Measurements from ENCODE around the gene RBMS3.

Gene RBMS3

GRCh38 chr3:29311795-29312194 lies 30.9 kb downstream of the RBMS3 start:
- H3K79me2 ChIP-seq (ENCODE audit: control insufficient read depth, insufficient read depth, low read length, unreplicated experiment) = peaks cover 70% of the 10 kb centered on the region
- H3K27ac ChIP-seq (ENCODE audit: low read depth, low read length) = no peak overlapping the region
- H3K4me3 ChIP-seq (ENCODE audit: low read depth, low read length) = no peak overlapping the region

GRCh38 chr3:29312395-29312794 lies 31.5 kb downstream of the RBMS3 start:
- no peak overlapping the region for H3K4me3 ChIP-seq (ENCODE audit: low read depth, low read length)
- peaks cover 22% of the 10 kb centered on the region for H3K4me1 ChIP-seq (ENCODE audit: control insufficient read depth, insufficient read depth, low read length, unreplicated experiment)
- H3K27ac ChIP-seq (ENCODE audit: low read depth, low read length) = no peak overlapping the region
- peaks cover 76% of the 10 kb centered on the region for H3K79me2 ChIP-seq (ENCODE audit: control insufficient read depth, insufficient read depth, low read length, unreplicated experiment)
- no peaks in the 10 kb centered on the region for H3K27me3 ChIP-seq (ENCODE audit: insufficient read depth, low read length)
- H2AFZ ChIP-seq (ENCODE audit: low read length, unreplicated experiment) = no peak overlapping the region
- 0 out of 2 replicates have a peak, but pooled peaks cover 2% of the 10 kb centered on the region for H3K36me3 ChIP-seq (ENCODE audit: insufficient read depth, low read length)

More at GRCh38 chr3:29311795-29312194, 30.9 kb downstream of the RBMS3 start:
- Histone ChIP-seq H3K27me3 (ENCODE audit: insufficient read depth, low read length) (no peaks in the 10 kb centered on the region), H3K36me3 (ENCODE audit: insufficient read depth, low read length) (0 out of 2 replicates have a peak, but pooled peaks cover 2% of the 10 kb centered on the region), H3K4me1 (ENCODE audit: control insufficient read depth, insufficient read depth, low read length, unreplicated experiment) (peaks cover 22% of the 10 kb centered on the region), H2AFZ (ENCODE audit: low read length, unreplicated experiment) (no peak overlapping the region)

GRCh38 chr3:29312960-29313452 lies 32.1 kb downstream of the RBMS3 start:
- Histone ChIP-seq H3K79me2 (ENCODE audit: control insufficient read depth, insufficient read depth, low read length, unreplicated experiment) (peaks cover 79% of the 10 kb centered on the region), H3K27ac (ENCODE audit: low read depth, low read length) (no peak overlapping the region)

GRCh38 chr3:29313981-29314726 lies 33.3 kb downstream of the RBMS3 start:
- Histone ChIP-seq H3K79me2 (ENCODE audit: control insufficient read depth, insufficient read depth, low read length, unreplicated experiment) (peaks cover 88% of the 10 kb centered on the region), H3K27me3 (ENCODE audit: insufficient read depth, low read length) (no peaks in the 10 kb centered on the region), H3K27ac (ENCODE audit: low read depth, low read length) (no peak overlapping the region), H3K36me3 (ENCODE audit: insufficient read depth, low read length) (0 out of 2 replicates have a peak, but pooled peaks cover 2% of the 10 kb centered on the region), H3K4me1 (ENCODE audit: control insufficient read depth, insufficient read depth, low read length, unreplicated experiment) (peaks cover 22% of the 10 kb centered on the region), H2AFZ (ENCODE audit: low read length, unreplicated experiment) (no peak overlapping the region), H3K4me3 (ENCODE audit: low read depth, low read length) (no peak overlapping the region)

More at GRCh38 chr3:29312960-29313452, 32.1 kb downstream of the RBMS3 start:
- H3K4me1 ChIP-seq (ENCODE audit: control insufficient read depth, insufficient read depth, low read length, unreplicated experiment) = peaks cover 22% of the 10 kb centered on the region
- no peak overlapping the region for H3K4me3 ChIP-seq (ENCODE audit: low read depth, low read length)
- H3K36me3 ChIP-seq (ENCODE audit: insufficient read depth, low read length) = 0 out of 2 replicates have a peak, but pooled peaks cover 2% of the 10 kb centered on the region
- H2AFZ ChIP-seq (ENCODE audit: low read length, unreplicated experiment) = no peak overlapping the region
- no peaks in the 10 kb centered on the region for H3K27me3 ChIP-seq (ENCODE audit: insufficient read depth, low read length)

- Histone ChIP-seq H3K4me1 (ENCODE audit: control insufficient read depth, insufficient read depth, low read length, unreplicated experiment) (peaks cover 24% of the 10 kb centered on the region), H3K4me3 (ENCODE audit: low read depth, low read length) (no peak overlapping the region), H3K27me3 (ENCODE audit: insufficient read depth, low read length) (no peaks in the 10 kb centered on the region), H2AFZ (ENCODE audit: low read length, unreplicated experiment) (no peak overlapping the region), H3K79me2 (ENCODE audit: control insufficient read depth, insufficient read depth, low read length, unreplicated experiment) (peaks cover 90% of the 10 kb centered on the region), H3K27ac (ENCODE audit: low read depth, low read length) (no peak overlapping the region), H3K36me3 (ENCODE audit: insufficient read depth, low read length) (0 out of 2 replicates have a peak, but pooled peaks cover 2% of the 10 kb centered on the region)
These were observed 33.8 kb downstream of the RBMS3 start for GRCh38 chr3:29314727-29315088.

GRCh38 chr3:29317659-29318173 lies 36.8 kb downstream of the RBMS3 start:
- no peak overlapping the region for H3K4me3 ChIP-seq (ENCODE audit: low read depth, low read length)
- 0 out of 2 replicates have a peak, but pooled peaks cover 2% of the 10 kb centered on the region for H3K36me3 ChIP-seq (ENCODE audit: insufficient read depth, low read length)
- peaks cover 28% of the 10 kb centered on the region for H3K4me1 ChIP-seq (ENCODE audit: control insufficient read depth, insufficient read depth, low read length, unreplicated experiment)
- H2AFZ ChIP-seq (ENCODE audit: low read length, unreplicated experiment) = no peak overlapping the region
- peaks cover 86% of the 10 kb centered on the region for H3K79me2 ChIP-seq (ENCODE audit: control insufficient read depth, insufficient read depth, low read length, unreplicated experiment)
- H3K27ac ChIP-seq (ENCODE audit: low read depth, low read length) = no peak overlapping the region
- H3K27me3 ChIP-seq (ENCODE audit: insufficient read depth, low read length) = no peaks in the 10 kb centered on the region

GRCh38 chr3:29318251-29318650 lies 37.4 kb downstream of the RBMS3 start:
- Histone ChIP-seq H2AFZ (ENCODE audit: low read length, unreplicated experiment) (no peak overlapping the region), H3K4me3 (ENCODE audit: low read depth, low read length) (no peak overlapping the region), H3K79me2 (ENCODE audit: control insufficient read depth, insufficient read depth, low read length, unreplicated experiment) (peaks cover 84% of the 10 kb centered on the region), H3K27me3 (ENCODE audit: insufficient read depth, low read length) (no peaks in the 10 kb centered on the region), H3K27ac (ENCODE audit: low read depth, low read length) (no peak overlapping the region), H3K4me1 (ENCODE audit: control insufficient read depth, insufficient read depth, low read length, unreplicated experiment) (peaks cover 29% of the 10 kb centered on the region), H3K36me3 (ENCODE audit: insufficient read depth, low read length) (no peaks in the 10 kb centered on the region)

- Histone ChIP-seq H3K4me1 (ENCODE audit: control insufficient read depth, insufficient read depth, low read length, unreplicated experiment) (peaks cover 33% of the 10 kb centered on the region), H3K27ac (ENCODE audit: low read depth, low read length) (no peak overlapping the region), H3K79me2 (ENCODE audit: control insufficient read depth, insufficient read depth, low read length, unreplicated experiment) (peaks cover 76% of the 10 kb centered on the region), H3K36me3 (ENCODE audit: insufficient read depth, low read length) (no peaks in the 10 kb centered on the region), H3K4me3 (ENCODE audit: low read depth, low read length) (no peak overlapping the region), H3K27me3 (ENCODE audit: insufficient read depth, low read length) (no peaks in the 10 kb centered on the region), H2AFZ (ENCODE audit: low read length, unreplicated experiment) (no peak overlapping the region)
These were observed 38.4 kb downstream of the RBMS3 start for GRCh38 chr3:29319262-29319661.

- Histone ChIP-seq H3K36me3 (ENCODE audit: insufficient read depth, low read length) (no peaks in the 10 kb centered on the region), H3K4me1 (ENCODE audit: control insufficient read depth, insufficient read depth, low read length, unreplicated experiment) (peaks cover 33% of the 10 kb centered on the region), H3K4me3 (ENCODE audit: low read depth, low read length) (peak overlapping the region; percentile 43), H3K27ac (ENCODE audit: low read depth, low read length) (no peak overlapping the region), H3K27me3 (ENCODE audit: insufficient read depth, low read length) (no peaks in the 10 kb centered on the region), H2AFZ (ENCODE audit: low read length, unreplicated experiment) (no peak overlapping the region), H3K79me2 (ENCODE audit: control insufficient read depth, insufficient read depth, low read length, unreplicated experiment) (peaks cover 71% of the 10 kb centered on the region)
These were observed 38.9 kb downstream of the RBMS3 start for GRCh38 chr3:29319798-29320197.

- no peak overlapping the region for H3K27ac ChIP-seq (ENCODE audit: low read depth, low read length)
- no peak overlapping the region for H3K4me3 ChIP-seq (ENCODE audit: low read depth, low read length)
- no peaks in the 10 kb centered on the region for H3K27me3 ChIP-seq (ENCODE audit: insufficient read depth, low read length)
- peaks cover 8% of the 10 kb centered on the region; the same call in 1 of the 2 replicates for H3K36me3 ChIP-seq (ENCODE audit: insufficient read depth, low read length)
- H3K4me1 ChIP-seq (ENCODE audit: control insufficient read depth, insufficient read depth, low read length, unreplicated experiment) = peaks cover 35% of the 10 kb centered on the region
- peak overlapping the region; percentile 22 for H2AFZ ChIP-seq (ENCODE audit: low read length, unreplicated experiment)
- H3K79me2 ChIP-seq (ENCODE audit: control insufficient read depth, insufficient read depth, low read length, unreplicated experiment) = peaks cover 60% of the 10 kb centered on the region
These were observed 41.7 kb downstream of the RBMS3 start for GRCh38 chr3:29322586-29322985.
